H9 (cell line): Measurements from ENCODE around the gene ROR1. TPM values are rescaled to one million over a fixed set of nuclear protein-coding genes. Genes with fewer than 3 reads are reported as not detected.

Source experiments
- DNase-seq: peaks from one replicate; pipeline ENCODE4 v3.0.0-alpha.2; 2017
- H2AFZ ChIP-seq: one replicate; pipeline ENCODE4 v1.6.1; 2013; ENCODE audit warnings: mild to moderate bottlenecking, low read length, control low read depth, moderate library complexity
- H2AK5ac ChIP-seq: 2 replicates; pipeline ENCODE4 v1.6.1; 2013; ENCODE audit warnings: low read length, control low read depth, mixed read lengths; ENCODE audit not compliant: insufficient read length
- H2BK120ac ChIP-seq: one replicate; pipeline ENCODE4 v1.6.1; 2013; ENCODE audit warnings: low read depth, mild to moderate bottlenecking, low read length, control low read depth, inconsistent platforms; ENCODE audit not compliant: poor library complexity, severe bottlenecking
- H2BK12ac ChIP-seq: 2 replicates; pipeline ENCODE4 v1.6.1; 2013; ENCODE audit warnings: low read length, control low read depth, mixed read lengths, low read depth; ENCODE audit not compliant: insufficient read length
- H2BK15ac ChIP-seq: 2 replicates; pipeline ENCODE4 v1.6.1; 2013; ENCODE audit warnings: low read depth, low read length, control low read depth
- H2BK20ac ChIP-seq: one replicate; pipeline ENCODE4 v1.6.1; 2013; ENCODE audit warnings: low read depth, mild to moderate bottlenecking, low read length, control low read depth, inconsistent platforms; ENCODE audit not compliant: poor library complexity, severe bottlenecking
- H2BK5ac ChIP-seq: 2 replicates; pipeline ENCODE4 v1.6.1; 2013; ENCODE audit warnings: low read length, control low read depth, mixed read lengths; ENCODE audit not compliant: insufficient read length
- H3K14ac ChIP-seq: 2 replicates; pipeline ENCODE4 v1.6.1; 2013; ENCODE audit warnings: low read length, control low read depth; ENCODE audit not compliant: insufficient read depth
- H3K18ac ChIP-seq: 2 replicates; pipeline ENCODE4 v1.6.1; 2013; ENCODE audit warnings: low read depth, mild to moderate bottlenecking, mixed read lengths, low read length, control low read depth; ENCODE audit not compliant: insufficient read length
- H3K23ac ChIP-seq: 2 replicates; pipeline ENCODE4 v1.6.1; 2013; ENCODE audit warnings: low read length, control low read depth, mixed read lengths, low read depth; ENCODE audit not compliant: insufficient read length
- H3K23me2 ChIP-seq: 2 replicates; pipeline ENCODE4 v1.6.1; 2013; ENCODE audit warnings: low read depth, mild to moderate bottlenecking, mixed read lengths, low read length, control low read depth; ENCODE audit not compliant: insufficient read length, poor library complexity, severe bottlenecking
- H3K27ac ChIP-seq: 2 replicates; pipeline ENCODE4 v1.5.1; 2013; ENCODE audit warnings: low read length, control low read depth, mixed read lengths, low read depth; ENCODE audit not compliant: insufficient read length
- H3K27me3 ChIP-seq: 2 replicates; pipeline ENCODE4 v1.6.1; 2013; ENCODE audit warnings: low read length, control low read depth, inconsistent platforms; ENCODE audit not compliant: insufficient read depth
- H3K4ac ChIP-seq: 2 replicates; pipeline ENCODE4 v1.6.1; 2013; ENCODE audit warnings: low read depth, mild to moderate bottlenecking, control low read depth, inconsistent platforms, low read length, moderate library complexity
- H3K4me1 ChIP-seq: 2 replicates; pipeline ENCODE4 v1.6.1; 2013; ENCODE audit warnings: low read length, control low read depth, inconsistent platforms; ENCODE audit not compliant: insufficient read depth
- H3K4me2 ChIP-seq: 2 replicates; pipeline ENCODE4 v1.6.1; 2013; ENCODE audit warnings: low read length, control low read depth, mixed read lengths; ENCODE audit not compliant: insufficient read length, insufficient read depth
- H3K56ac ChIP-seq: 2 replicates; pipeline ENCODE4 v1.6.1; 2013; ENCODE audit warnings: low read depth, mild to moderate bottlenecking, mixed read lengths, low read length, control low read depth; ENCODE audit not compliant: insufficient read length
- H3K79me1 ChIP-seq: 2 replicates; pipeline ENCODE4 v1.6.1; 2013; ENCODE audit warnings: low read depth, mild to moderate bottlenecking, moderate library complexity, low read length, control low read depth, inconsistent platforms; ENCODE audit not compliant: insufficient read depth, poor library complexity, severe bottlenecking
- H3K79me2 ChIP-seq: 2 replicates; pipeline ENCODE4 v1.6.1; 2013; ENCODE audit warnings: low read length, control low read depth, inconsistent platforms; ENCODE audit not compliant: insufficient read depth
- H3K9ac ChIP-seq: 2 replicates; pipeline ENCODE4 v1.6.1; 2013; ENCODE audit warnings: low read length, control low read depth, mixed read lengths; ENCODE audit not compliant: insufficient read length; ENCODE audit errors: extremely low read depth
- H3K9me3 ChIP-seq: one replicate; pipeline ENCODE4 v1.6.1; 2013; ENCODE audit warnings: low read depth, low read length, inconsistent platforms; ENCODE audit not compliant: control insufficient read depth
- H3T11ph ChIP-seq: one replicate; pipeline ENCODE4 v1.6.1; 2013; ENCODE audit warnings: mild to moderate bottlenecking, low read length, control low read depth, inconsistent platforms
- H4K20me1 ChIP-seq: one replicate; pipeline ENCODE4 v1.6.1; 2013; ENCODE audit not compliant: control insufficient read depth, insufficient read length, insufficient read depth
- H4K5ac ChIP-seq: 2 replicates; pipeline ENCODE4 v1.6.1; 2013; ENCODE audit warnings: low read depth, mild to moderate bottlenecking, mixed read lengths, low read length, control low read depth; ENCODE audit not compliant: insufficient read length
- H4K8ac ChIP-seq: replicated peaks from 2 replicates; pipeline ENCODE4 v1.6.1; 2013; ENCODE audit warnings: low read length, control low read depth, mixed read lengths, low read depth; ENCODE audit not compliant: insufficient read length
- H4K91ac ChIP-seq: 2 replicates; pipeline ENCODE4 v1.6.1; 2013; ENCODE audit warnings: low read depth, mild to moderate bottlenecking, moderate library complexity, mixed read lengths, low read length, control low read depth; ENCODE audit not compliant: insufficient read length
- H3K27ac Mint-ChIP-seq, 3 experiments: 2 replicates in 2 of 3; 3 replicates in 1 of 3; pipeline ENCODE4 v1.8.0; 2020 to 2021; ENCODE audit warnings: mixed read lengths in 3 of 3, mild to moderate bottlenecking in 1 of 3, moderate library complexity in 1 of 3
- H3K27me3 Mint-ChIP-seq: 2 replicates; pipeline ENCODE4 v1.8.0; 2021; ENCODE audit warnings: low read depth, mild to moderate bottlenecking, moderate library complexity, mixed read lengths
- H3K36me3 Mint-ChIP-seq, 3 experiments: 2 replicates in 2 of 3; 3 replicates in 1 of 3; pipeline ENCODE4 v1.8.0; 2020 to 2021; ENCODE audit warnings: low read depth in 3 of 3, mixed read lengths in 3 of 3; ENCODE audit not compliant: insufficient read depth in 1 of 3
- H3K4me1 Mint-ChIP-seq, 2 experiments: 2 replicates each; pipeline ENCODE4 v1.8.0; 2020; ENCODE audit warnings: mixed read lengths in 2 of 2
- H3K4me3 Mint-ChIP-seq, 2 experiments: 2 replicates in 1 of 2; 3 replicates in 1 of 2; pipeline ENCODE4 v1.8.0; 2020 to 2021; ENCODE audit warnings: mild to moderate bottlenecking in 2 of 2, mixed read lengths in 2 of 2, moderate library complexity in 1 of 2
- H3K9me3 Mint-ChIP-seq, 2 experiments: 2 replicates in 1 of 2; 3 replicates in 1 of 2; pipeline ENCODE4 v1.8.0; 2020; ENCODE audit warnings: mild to moderate bottlenecking in 2 of 2, mixed read lengths in 2 of 2, moderate library complexity in 1 of 2
- total RNA-seq: library from RNA; stranded (reverse); gene quantifications from 2 replicates; pipeline ENCODE4 v1.2.1, GENCODE V29; 2021
- TF ChIP-seq, protein P1 (sequence below): fragments of 200-600 bp; sonication (generic); conservative IDR thresholded peaks from 3 replicates; pipeline ENCODE4 v1.8.0; 2021; ENCODE audit warnings: antibody characterized with exemption, mild to moderate bottlenecking

The ROR1 gene
- total RNA-seq, 1 experiment from 2014 or later, result 75.9 TPM

DNA sequence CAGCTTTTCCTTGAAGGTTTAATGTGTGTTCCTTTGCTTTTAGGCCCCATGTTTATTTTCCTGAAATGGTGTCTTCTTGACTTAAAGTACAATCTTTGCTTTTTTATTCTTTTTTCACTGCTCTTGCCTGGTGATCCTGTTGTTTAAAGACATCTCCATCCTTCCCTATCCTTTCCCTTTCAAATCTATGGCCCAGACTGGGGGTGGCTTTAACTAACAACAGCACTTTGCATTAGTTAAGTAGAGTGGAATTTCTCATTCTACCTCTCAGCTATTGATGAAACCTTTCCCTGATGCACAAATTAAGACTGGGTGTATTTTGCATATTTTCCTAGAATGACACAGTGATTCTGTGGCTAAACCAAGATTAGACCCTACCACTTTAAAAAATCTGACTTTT, 84.3 kb downstream of the ROR1 start:
- Histone ChIP-seq H3K23ac (no peak overlapping the region), H2BK120ac (no peak overlapping the region), H2AFZ (no peak overlapping the region), H3K27ac (no peak overlapping the region), H3K23me2 (no peaks in the 10 kb centered on the region), H3T11ph (no peak overlapping the region), H2BK20ac (no peak overlapping the region), H3K4ac (no peak overlapping the region), H4K20me1 (no peaks in the 10 kb centered on the region), H3K27me3 (no peaks in the 10 kb centered on the region), H3K9me3 (no peaks in the 10 kb centered on the region), H4K8ac (no peak overlapping the region), H4K91ac (no peak overlapping the region), H3K18ac (no peak overlapping the region), H2BK12ac (no peak overlapping the region), H3K14ac (no peak overlapping the region), H3K9ac (no peak overlapping the region), H2AK5ac (no peak overlapping the region), H3K4me1 (peaks cover 8% of the 10 kb centered on the region), H3K79me2 (peaks cover 22% of the 10 kb centered on the region; the same call in 1 of the 2 replicates), H2BK15ac (no peak overlapping the region), H3K56ac (no peak overlapping the region), H3K79me1 (peaks cover 7% of the 10 kb centered on the region), H2BK5ac (no peak overlapping the region), H3K4me2 (no peak overlapping the region), H4K5ac (no peak overlapping the region)
- Mint-ChIP-seq H3K4me1 (peaks cover 47 to 73% of the 10 kb centered on the region in 2 experiments), H3K27me3 (no peaks in the 10 kb centered on the region), H3K9me3 (no peaks in the 10 kb centered on the region), H3K36me3 (peaks cover 3 to 13% (median 6%) of the 10 kb centered on the region in 3 experiments; a peak in 5 of 7 replicates), H3K27ac (peak overlapping the region in 1 of 3 experiments; percentile 27; a peak in 1 of 7 replicates), H3K4me3 (0 out of 5 replicates have a peak overlapping the region, but pooled peaks of 1 of the 2 experiments have one; percentile 3)
- TF ChIP-seq, protein P1, sequence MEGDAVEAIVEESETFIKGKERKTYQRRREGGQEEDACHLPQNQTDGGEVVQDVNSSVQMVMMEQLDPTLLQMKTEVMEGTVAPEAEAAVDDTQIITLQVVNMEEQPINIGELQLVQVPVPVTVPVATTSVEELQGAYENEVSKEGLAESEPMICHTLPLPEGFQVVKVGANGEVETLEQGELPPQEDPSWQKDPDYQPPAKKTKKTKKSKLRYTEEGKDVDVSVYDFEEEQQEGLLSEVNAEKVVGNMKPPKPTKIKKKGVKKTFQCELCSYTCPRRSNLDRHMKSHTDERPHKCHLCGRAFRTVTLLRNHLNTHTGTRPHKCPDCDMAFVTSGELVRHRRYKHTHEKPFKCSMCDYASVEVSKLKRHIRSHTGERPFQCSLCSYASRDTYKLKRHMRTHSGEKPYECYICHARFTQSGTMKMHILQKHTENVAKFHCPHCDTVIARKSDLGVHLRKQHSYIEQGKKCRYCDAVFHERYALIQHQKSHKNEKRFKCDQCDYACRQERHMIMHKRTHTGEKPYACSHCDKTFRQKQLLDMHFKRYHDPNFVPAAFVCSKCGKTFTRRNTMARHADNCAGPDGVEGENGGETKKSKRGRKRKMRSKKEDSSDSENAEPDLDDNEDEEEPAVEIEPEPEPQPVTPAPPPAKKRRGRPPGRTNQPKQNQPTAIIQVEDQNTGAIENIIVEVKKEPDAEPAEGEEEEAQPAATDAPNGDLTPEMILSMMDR, result no peak
- no peak for DNase-seq
